PC-3 (cell line): ENCODE measurements around the gene TNFAIP6. TPM values are rescaled to one million over a fixed set of nuclear protein-coding genes. Genes with fewer than 3 reads are reported as not detected.
A peak's percentile ranks its signal among the peaks of the same experiment; 100 is the strongest.

Experiments
- ATAC-seq: fragments of 200-7000 bp; cut with Tn5 transposase; 2 replicates; pipeline ENCODE4 v1.9.1; 2020; ENCODE audit warnings: mild to moderate bottlenecking, moderate library complexity
- BruUV-seq: library from RNA; stranded (reverse); fragments of 400-500 nt; replicated peaks from 2 replicates; lab custom pipeline; 2021; lab: Mats Ljungman, UMichigan
- CTCF ChIA-PET: fragments of 300-600 bp; sonication (Branson Sonifier 250); formaldehyde crosslinking; loops from one replicate; lab custom pipeline; 2022; ENCODE audit warnings: antibody characterized with exemption; lab: Charles Lee
- POLR2A ChIA-PET: fragments of 300-600 bp; sonication (Branson Sonifier 250); formaldehyde crosslinking; loops from one replicate; lab custom pipeline; 2022; ENCODE audit warnings: antibody characterized with exemption; ENCODE audit not compliant: unreplicated experiment; lab: Charles Lee
- DNase-seq: peaks from one replicate; pipeline ENCODE4 v3.0.0-alpha.2; 2015
- H2AFZ ChIP-seq: fragments of 300-600 bp; sonication (generic); 2 replicates; pipeline ENCODE4 v1.6.0; 2016; ENCODE audit warnings: antibody characterized with exemption, low read length
- H3F3A ChIP-seq: fragments of 300-600 bp; sonication (generic); one replicate; pipeline ENCODE4 v1.6.0; 2017; ENCODE audit warnings: antibody characterized with exemption, low read length, control low read depth, mild to moderate bottlenecking; ENCODE audit not compliant: unreplicated experiment
- H3K27ac ChIP-seq: fragments of 300-600 bp; sonication (generic); 2 replicates; pipeline ENCODE4 v1.5.1; 2016; ENCODE audit warnings: mild to moderate bottlenecking, low read length
- H3K27me3 ChIP-seq: fragments of 300-600 bp; sonication (generic); 2 replicates; pipeline ENCODE4 v1.6.1; 2016; ENCODE audit warnings: low read length, mixed read lengths
- H3K36me3 ChIP-seq: fragments of 300-600 bp; sonication (generic); 2 replicates; pipeline ENCODE4 v1.6.1; 2016; ENCODE audit warnings: low read depth, mixed run types, low read length, mixed read lengths
- H3K4me1 ChIP-seq: fragments of 300-600 bp; sonication (generic); 2 replicates; pipeline ENCODE4 v1.5.1; 2016; ENCODE audit warnings: low read length; ENCODE audit not compliant: insufficient read depth
- H3K4me2 ChIP-seq: fragments of 300-600 bp; sonication (generic); 2 replicates; pipeline ENCODE4 v1.6.0; 2016; ENCODE audit warnings: low read length
- H3K4me3 ChIP-seq: fragments of 300-600 bp; sonication (generic); 2 replicates; pipeline ENCODE4 v1.5.1; 2016; ENCODE audit warnings: mild to moderate bottlenecking, low read length, mixed read lengths
- H3K79me2 ChIP-seq: fragments of 300-600 bp; sonication (generic); 2 replicates; pipeline ENCODE4 v1.6.1; 2017; ENCODE audit warnings: low read length, mixed read lengths
- H3K9ac ChIP-seq: fragments of 300-600 bp; sonication (generic); 2 replicates; pipeline ENCODE4 v1.6.0; 2016; ENCODE audit warnings: mild to moderate bottlenecking, low read length
- H3K9me2 ChIP-seq: fragments of 300-600 bp; sonication (generic); replicated peaks from 2 replicates; pipeline ENCODE4 v1.6.1; 2016; ENCODE audit warnings: mixed run types, low read length, mixed read lengths
- H3K9me3 ChIP-seq: fragments of 300-600 bp; sonication (generic); 2 replicates; pipeline ENCODE4 v1.6.1; 2016; ENCODE audit warnings: low read length, mixed read lengths
- H4K20me1 ChIP-seq: fragments of 300-600 bp; sonication (generic); 2 replicates; pipeline ENCODE4 v1.6.1; 2016; ENCODE audit warnings: low read length, mixed read lengths
- EZH2 ChIP-seq: fragments of 300-600 bp; sonication (generic); IDR thresholded peaks from one replicate; pipeline ENCODE4 v1.6.1; 2017; ENCODE audit warnings: antibody characterized with exemption, mild to moderate bottlenecking, low read length; ENCODE audit not compliant: unreplicated experiment
- EZH2phosphoT487 ChIP-seq: fragments of 300-600 bp; sonication (generic); IDR thresholded peaks from 2 replicates; pipeline ENCODE4 v1.6.1; 2018; ENCODE audit warnings: mild to moderate bottlenecking, antibody characterized with exemption, low read length, borderline replicate concordance
- intact Hi-C: fragments of 100-400 bp; cut with micrococcal nuclease; formaldehyde crosslinking; loops from 2 replicates; pipeline ENCODE4 v1.9.0; 2023
- total RNA-seq: library from RNA; depleted of rRNA; stranded (reverse); fragments of >200 nt; gene quantifications from 2 replicates; pipeline ENCODE4 v1.2.3, GENCODE V29; 2014
- TF ChIP-seq, protein P1 (sequence below): fragments of 300-600 bp; sonication (generic); conservative IDR thresholded peaks from 2 replicates; pipeline ENCODE4 v1.5.1; 2017; ENCODE audit warnings: antibody characterized with exemption, low read depth, mild to moderate bottlenecking, low read length

Gene TNFAIP6
- total RNA-seq, 1 experiment from 2014 or later = not detected

DNA sequence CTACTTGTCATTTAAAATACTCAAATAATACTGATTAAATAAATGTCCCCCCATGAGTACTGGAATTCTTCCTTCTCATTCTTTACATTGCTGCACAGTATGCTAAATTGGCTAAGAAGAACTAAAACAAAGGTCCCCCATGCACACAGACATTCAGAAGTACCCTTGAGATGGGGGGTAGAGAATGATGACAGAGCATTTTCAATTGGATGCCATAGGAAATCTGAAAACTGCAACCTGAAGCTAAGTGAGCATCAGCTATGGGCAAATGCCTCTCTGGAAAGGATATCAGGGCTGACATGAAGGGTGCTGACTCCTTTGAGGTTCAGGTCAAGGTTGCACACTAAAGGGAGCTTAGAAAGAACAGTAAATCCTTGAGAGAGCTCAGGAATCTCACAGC lies 10.1 kb upstream of the TNFAIP6 start:
- H3K4me3 ChIP-seq = no peak overlapping the region
- no peaks in the 10 kb centered on the region for H3K9me2 ChIP-seq
- H3F3A ChIP-seq = no peaks in the 10 kb centered on the region
- peaks cover 6% of the 10 kb centered on the region; the same call in 1 of the 2 replicates for H3K4me1 ChIP-seq
- ChIA-PET CTCF (no interaction called here), POLR2A (interaction anchor here (0.6 kb wide), 1 partner anchor 61 kb away, joined by 3 read pairs; no protein-coding TSS in a partner anchor)
- ATAC-seq (no peak), DNase-seq (no peak)
- H4K20me1 ChIP-seq = no peaks in the 10 kb centered on the region
- H3K9ac ChIP-seq = no peak overlapping the region
- no peak overlapping the region for H2AFZ ChIP-seq
- no peak overlapping the region for H3K4me2 ChIP-seq
- intact Hi-C loops = no loop called here
- no peaks in the 10 kb centered on the region for H3K27me3 ChIP-seq
- no TSS peak for BruUV-seq
- H3K27ac ChIP-seq = no peak overlapping the region
- H3K79me2 ChIP-seq = no peaks in the 10 kb centered on the region
- no peak for TF ChIP-seq EZH2phosphoT487
- TF ChIP-seq EZH2 = no peak
- TF ChIP-seq, protein P1, sequence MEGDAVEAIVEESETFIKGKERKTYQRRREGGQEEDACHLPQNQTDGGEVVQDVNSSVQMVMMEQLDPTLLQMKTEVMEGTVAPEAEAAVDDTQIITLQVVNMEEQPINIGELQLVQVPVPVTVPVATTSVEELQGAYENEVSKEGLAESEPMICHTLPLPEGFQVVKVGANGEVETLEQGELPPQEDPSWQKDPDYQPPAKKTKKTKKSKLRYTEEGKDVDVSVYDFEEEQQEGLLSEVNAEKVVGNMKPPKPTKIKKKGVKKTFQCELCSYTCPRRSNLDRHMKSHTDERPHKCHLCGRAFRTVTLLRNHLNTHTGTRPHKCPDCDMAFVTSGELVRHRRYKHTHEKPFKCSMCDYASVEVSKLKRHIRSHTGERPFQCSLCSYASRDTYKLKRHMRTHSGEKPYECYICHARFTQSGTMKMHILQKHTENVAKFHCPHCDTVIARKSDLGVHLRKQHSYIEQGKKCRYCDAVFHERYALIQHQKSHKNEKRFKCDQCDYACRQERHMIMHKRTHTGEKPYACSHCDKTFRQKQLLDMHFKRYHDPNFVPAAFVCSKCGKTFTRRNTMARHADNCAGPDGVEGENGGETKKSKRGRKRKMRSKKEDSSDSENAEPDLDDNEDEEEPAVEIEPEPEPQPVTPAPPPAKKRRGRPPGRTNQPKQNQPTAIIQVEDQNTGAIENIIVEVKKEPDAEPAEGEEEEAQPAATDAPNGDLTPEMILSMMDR = no peak
- H3K36me3 ChIP-seq = no peaks in the 10 kb centered on the region
- no peaks in the 10 kb centered on the region for H3K9me3 ChIP-seq

DNA sequence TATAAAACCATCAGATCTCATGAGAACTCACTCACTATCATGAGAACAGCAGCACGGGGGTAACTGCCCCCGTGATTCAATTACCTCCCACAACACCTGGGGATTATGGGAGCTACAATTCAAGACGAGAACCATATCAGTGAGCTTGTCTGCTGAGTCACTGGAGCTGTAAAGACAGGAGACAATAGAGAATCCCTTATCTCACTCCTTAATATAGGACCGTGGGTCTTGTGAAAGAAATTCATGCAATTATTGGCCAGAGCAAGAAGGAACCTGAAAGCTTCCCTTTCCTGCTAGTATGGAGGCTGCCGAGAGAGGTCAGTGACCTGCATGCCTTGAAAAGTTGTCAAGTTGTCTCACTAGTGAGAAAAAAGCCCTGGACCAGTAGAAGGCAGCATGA lies 9.5 kb upstream of the TNFAIP6 start:
- Histone ChIP-seq H3K27ac (no peak overlapping the region), H4K20me1 (no peaks in the 10 kb centered on the region), H3K79me2 (no peaks in the 10 kb centered on the region), H3K27me3 (no peaks in the 10 kb centered on the region), H3K36me3 (no peaks in the 10 kb centered on the region), H3K9me2 (no peaks in the 10 kb centered on the region), H3K9me3 (no peaks in the 10 kb centered on the region), H3K9ac (no peak overlapping the region), H3K4me3 (no peak overlapping the region), H3K4me1 (peaks cover 6% of the 10 kb centered on the region; the same call in 1 of the 2 replicates), H3F3A (no peaks in the 10 kb centered on the region), H3K4me2 (no peak overlapping the region), H2AFZ (no peak overlapping the region)
- ChIA-PET CTCF (no interaction called here), POLR2A (interaction anchor here (0.6 kb wide), 1 partner anchor 60 kb away, joined by 3 read pairs; no protein-coding TSS in a partner anchor)
- intact Hi-C loops = no loop called here
- TF ChIP-seq EZH2phosphoT487 (no peak), EZH2 (no peak)
- TF ChIP-seq, protein P1 = no peak
- no peak for ATAC-seq
- no TSS peak for BruUV-seq
- DNase-seq = no peak

DNA sequence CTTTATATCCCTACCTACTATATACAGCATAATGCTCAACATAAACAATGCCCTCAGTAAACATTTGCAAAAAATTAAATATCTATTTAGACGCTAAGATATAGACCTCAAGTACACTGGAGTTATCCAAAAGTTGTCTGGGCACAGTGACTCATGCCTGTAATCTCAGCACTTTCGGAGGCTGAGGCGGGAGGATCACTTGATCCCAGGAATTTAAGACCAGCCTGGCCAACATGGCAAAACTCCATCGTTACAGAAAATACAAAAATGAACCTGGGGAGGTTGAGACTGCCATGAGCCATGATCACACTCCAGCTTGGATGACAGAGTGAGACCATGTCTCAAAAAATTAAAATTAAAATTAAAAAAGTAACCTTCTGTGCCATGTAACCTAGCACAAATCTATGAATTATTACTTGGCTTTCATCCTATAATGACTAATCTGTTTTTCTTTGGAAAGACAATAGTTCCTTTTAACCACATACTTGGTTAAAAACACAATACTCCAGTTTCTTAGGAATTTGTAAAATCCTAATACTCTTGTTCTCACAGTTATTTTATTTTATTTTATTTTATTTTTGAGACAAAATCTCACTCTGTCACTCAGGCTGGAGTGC lies 6.7 kb upstream of the TNFAIP6 start:
- no peaks in the 10 kb centered on the region for H3K79me2 ChIP-seq
- no peak overlapping the region for H2AFZ ChIP-seq
- no peak overlapping the region for H3K27ac ChIP-seq
- H3K4me3 ChIP-seq = no peak overlapping the region
- no peak overlapping the region for H3K9ac ChIP-seq
- H3K36me3 ChIP-seq = no peaks in the 10 kb centered on the region
- intact Hi-C loops = no loop called here
- ChIA-PET POLR2A (no interaction called here), CTCF (no interaction called here)
- H3K9me2 ChIP-seq = no peaks in the 10 kb centered on the region
- no TSS peak for BruUV-seq
- peak; percentile 50 for DNase-seq
- peak; percentile 70 for ATAC-seq
- no peaks in the 10 kb centered on the region for H4K20me1 ChIP-seq
- H3K27me3 ChIP-seq = no peaks in the 10 kb centered on the region
- no peak overlapping the region for H3K4me2 ChIP-seq
- H3F3A ChIP-seq = no peaks in the 10 kb centered on the region
- H3K9me3 ChIP-seq = no peaks in the 10 kb centered on the region
- peaks cover 6% of the 10 kb centered on the region; the same call in 1 of the 2 replicates for H3K4me1 ChIP-seq
- no peak for TF ChIP-seq EZH2phosphoT487
- TF ChIP-seq EZH2 = no peak
- TF ChIP-seq, protein P1 = no peak
